A673 (cell line): Measurements from ENCODE around the gene FNDC3B.

Experiments used
- EZH2 ChIP-seq: fragments of 200-600 bp; sonication (generic); IDR thresholded peaks from 2 replicates; pipeline ENCODE4 v1.6.1; 2017; ENCODE audit warnings: borderline replicate concordance, low read depth, mild to moderate bottlenecking, mixed read lengths, antibody characterized with exemption, low read length; ENCODE audit not compliant: poor library complexity, severe bottlenecking
- TF ChIP-seq, protein P1 (sequence below): fragments of 300-800, 200-600 bp; sonication (generic); conservative IDR thresholded peaks from 2 replicates; pipeline ENCODE4 v1.5.1; 2017; ENCODE audit warnings: low read depth, mild to moderate bottlenecking, antibody characterized with exemption, low read length, moderate library complexity, mixed read lengths

DNA sequence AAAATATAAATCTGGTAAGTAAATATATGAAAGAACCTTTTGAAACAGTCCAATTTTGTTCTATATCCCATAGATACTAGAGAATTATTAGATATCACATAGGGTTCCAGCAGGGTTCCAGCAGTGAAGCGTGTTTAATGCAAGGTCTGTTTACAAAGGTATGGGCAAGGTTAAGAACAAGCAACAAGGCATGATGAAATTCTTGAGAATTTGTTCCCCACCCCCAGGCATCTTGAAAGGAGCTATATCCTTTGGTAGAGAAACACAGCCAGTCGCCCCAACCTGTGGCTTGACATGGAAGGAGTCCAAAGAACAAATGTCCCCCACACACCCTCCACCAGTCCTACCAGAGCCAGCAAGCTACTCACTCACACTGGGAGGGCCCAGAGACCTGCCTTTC lies 18.6 kb upstream of the FNDC3B start:
- no peak for TF ChIP-seq EZH2
- TF ChIP-seq, protein P1, sequence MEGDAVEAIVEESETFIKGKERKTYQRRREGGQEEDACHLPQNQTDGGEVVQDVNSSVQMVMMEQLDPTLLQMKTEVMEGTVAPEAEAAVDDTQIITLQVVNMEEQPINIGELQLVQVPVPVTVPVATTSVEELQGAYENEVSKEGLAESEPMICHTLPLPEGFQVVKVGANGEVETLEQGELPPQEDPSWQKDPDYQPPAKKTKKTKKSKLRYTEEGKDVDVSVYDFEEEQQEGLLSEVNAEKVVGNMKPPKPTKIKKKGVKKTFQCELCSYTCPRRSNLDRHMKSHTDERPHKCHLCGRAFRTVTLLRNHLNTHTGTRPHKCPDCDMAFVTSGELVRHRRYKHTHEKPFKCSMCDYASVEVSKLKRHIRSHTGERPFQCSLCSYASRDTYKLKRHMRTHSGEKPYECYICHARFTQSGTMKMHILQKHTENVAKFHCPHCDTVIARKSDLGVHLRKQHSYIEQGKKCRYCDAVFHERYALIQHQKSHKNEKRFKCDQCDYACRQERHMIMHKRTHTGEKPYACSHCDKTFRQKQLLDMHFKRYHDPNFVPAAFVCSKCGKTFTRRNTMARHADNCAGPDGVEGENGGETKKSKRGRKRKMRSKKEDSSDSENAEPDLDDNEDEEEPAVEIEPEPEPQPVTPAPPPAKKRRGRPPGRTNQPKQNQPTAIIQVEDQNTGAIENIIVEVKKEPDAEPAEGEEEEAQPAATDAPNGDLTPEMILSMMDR: no peak
